HFF-Myc (cell line): Measurements from ENCODE around the gene LRRC56.

ENCODE experiments used
- DNase-seq: peaks from one replicate; pipeline ENCODE4 v3.0.0-alpha.2; 2011; ENCODE audit warnings: low read depth; ENCODE audit errors: extremely low read depth
- H3K4me3 ChIP-seq: replicated peaks from 2 replicates; pipeline ENCODE4 v1.5.1; 2011; ENCODE audit warnings: low read depth, mild to moderate bottlenecking, control low read depth, low read length
- CTCF ChIP-seq: IDR thresholded peaks from 2 replicates; pipeline ENCODE4 v1.5.1; 2012; ENCODE audit warnings: mild to moderate bottlenecking, low read depth, low read length, control low read depth; ENCODE audit errors: missing control alignments

The LRRC56 gene

GRCh38 chr11:545171-545570 is 7.8 kb downstream of the LRRC56 start:
- no peak for DNase-seq
- TF ChIP-seq CTCF, result no peak
- no peak overlapping the region for H3K4me3 ChIP-seq

- DNase-seq, result no peak
- no peak overlapping the region for H3K4me3 ChIP-seq
- TF ChIP-seq CTCF, result no peak
Measured at GRCh38 chr11:548700-549603, 11.6 kb downstream of the LRRC56 start.

- no peak overlapping the region for H3K4me3 ChIP-seq
- no peak for DNase-seq
- TF ChIP-seq CTCF, result no peak
Measured at GRCh38 chr11:550021-550745, 12.9 kb downstream of the LRRC56 start.

GRCh38 chr11:550746-551085 is 13.4 kb downstream of the LRRC56 start:
- TF ChIP-seq CTCF, result no peak
- no peak for DNase-seq
- no peak overlapping the region for H3K4me3 ChIP-seq

- DNase-seq, result no peak
- no peak overlapping the region for H3K4me3 ChIP-seq
- TF ChIP-seq CTCF, result no peak
Measured at GRCh38 chr11:551131-551530, 13.8 kb downstream of the LRRC56 start.

- no peak for DNase-seq
- H3K4me3 ChIP-seq, result no peak overlapping the region
- no peak for TF ChIP-seq CTCF
Measured at GRCh38 chr11:551596-551995, 14.3 kb downstream of the LRRC56 start.
